Activated T-helper 1 cell treated with Interleukin-2 at 50 U/mL for 16 hours (primary cell): ENCODE results near the gene PRDM1.
"Not testable (repeated sequence)": the region's sequence is repeated elsewhere in the genome, so short reads cannot be mapped to it uniquely, and the experiment has no call there.

ENCODE experiments used
- DNase-seq: peaks from one replicate; pipeline ENCODE4 v3.0.0-alpha.2; 2020; ENCODE audit warnings: low read depth

PRDM1 gene

GRCh38 chr6:106138151-106138550 lies 52.0 kb downstream of the PRDM1 start:
- DNase-seq = no peak

GRCh38 chr6:106141441-106142237 lies 55.5 kb downstream of the PRDM1 start:
- DNase-seq = no peak

- DNase-seq = no peak
Measured at GRCh38 chr6:106142876-106143431, 56.8 kb downstream of the PRDM1 start.

- DNase-seq = no peak
Measured at GRCh38 chr6:106143665-106144064, 57.5 kb downstream of the PRDM1 start.

- no peak for DNase-seq
Measured at GRCh38 chr6:106145144-106145543, 59.0 kb downstream of the PRDM1 start.

GRCh38 chr6:106145741-106146227 lies 59.6 kb downstream of the PRDM1 start:
- DNase-seq = no peak

GRCh38 chr6:106146852-106147351 lies 60.8 kb downstream of the PRDM1 start:
- DNase-seq = no peak

GRCh38 chr6:106147476-106147875 lies 61.3 kb downstream of the PRDM1 start:
- DNase-seq = no peak

GRCh38 chr6:106149472-106150069 lies 63.4 kb downstream of the PRDM1 start:
- DNase-seq = no peak

GRCh38 chr6:106152476-106152875 lies 66.3 kb downstream of the PRDM1 start:
- DNase-seq = not testable (repeated sequence)

- DNase-seq = no peak
Measured at GRCh38 chr6:106152952-106153351, 66.8 kb downstream of the PRDM1 start.

GRCh38 chr6:106154326-106154725 lies 68.2 kb downstream of the PRDM1 start:
- DNase-seq = no peak

GRCh38 chr6:106155219-106155830 lies 69.2 kb downstream of the PRDM1 start:
- DNase-seq = no peak

- DNase-seq = no peak
Measured at GRCh38 chr6:106156413-106156812, 70.3 kb downstream of the PRDM1 start.

- DNase-seq = no peak
Measured at GRCh38 chr6:106156863-106157262, 70.7 kb downstream of the PRDM1 start.

GRCh38 chr6:106158816-106159215 lies 72.7 kb downstream of the PRDM1 start:
- no peak for DNase-seq
